DMS114 treated with DMSO at 0.1 percent for 48 hours (cell line): ENCODE data around the gene PGK2.

ENCODE experiments used
- DNase-seq: peaks from one replicate; lab custom pipeline; 2025; ENCODE audit not compliant: unreplicated experiment; lab: John Stamatoyannopoulos, UW

The PGK2 gene

GRCh38 chr6:49739423-49739822, 47.7 kb downstream of the PGK2 start:
- DNase-seq = no peak

- no peak for DNase-seq
Measured at GRCh38 chr6:49736017-49736508, 51.0 kb downstream of the PGK2 start.
